ENCODE results near the gene GJB6.

DNA sequence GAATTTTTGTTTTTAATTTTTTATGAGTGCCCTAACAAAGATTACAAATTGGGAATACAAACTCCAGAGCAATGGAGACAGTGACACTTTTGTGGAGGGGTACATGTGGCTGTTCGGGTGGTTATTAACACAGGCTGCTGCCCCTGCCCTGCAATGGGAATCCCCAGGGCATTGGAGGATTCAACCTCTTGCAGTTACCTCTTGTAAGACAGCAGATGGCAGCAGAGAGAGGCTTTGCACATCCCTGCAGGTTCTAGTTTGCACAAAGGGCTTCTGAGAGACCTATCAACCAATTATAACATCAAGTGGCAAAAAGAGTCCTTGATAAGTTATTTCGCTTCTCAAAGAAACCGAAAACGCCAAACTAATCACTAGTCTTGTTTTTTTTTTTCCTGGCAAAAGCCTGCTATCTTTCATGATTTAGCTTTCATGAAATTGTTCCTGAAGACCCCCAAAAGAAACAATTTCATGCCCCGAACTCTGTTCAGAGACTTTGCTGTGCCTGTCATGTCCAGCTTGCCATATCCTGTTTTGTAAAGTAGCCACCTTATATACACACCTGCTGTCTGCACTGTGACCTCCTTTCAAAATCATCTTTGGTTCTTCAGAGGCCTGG, 49.8 kb downstream of the GJB6 start:
- TF ChIP-seq, protein P1, sequence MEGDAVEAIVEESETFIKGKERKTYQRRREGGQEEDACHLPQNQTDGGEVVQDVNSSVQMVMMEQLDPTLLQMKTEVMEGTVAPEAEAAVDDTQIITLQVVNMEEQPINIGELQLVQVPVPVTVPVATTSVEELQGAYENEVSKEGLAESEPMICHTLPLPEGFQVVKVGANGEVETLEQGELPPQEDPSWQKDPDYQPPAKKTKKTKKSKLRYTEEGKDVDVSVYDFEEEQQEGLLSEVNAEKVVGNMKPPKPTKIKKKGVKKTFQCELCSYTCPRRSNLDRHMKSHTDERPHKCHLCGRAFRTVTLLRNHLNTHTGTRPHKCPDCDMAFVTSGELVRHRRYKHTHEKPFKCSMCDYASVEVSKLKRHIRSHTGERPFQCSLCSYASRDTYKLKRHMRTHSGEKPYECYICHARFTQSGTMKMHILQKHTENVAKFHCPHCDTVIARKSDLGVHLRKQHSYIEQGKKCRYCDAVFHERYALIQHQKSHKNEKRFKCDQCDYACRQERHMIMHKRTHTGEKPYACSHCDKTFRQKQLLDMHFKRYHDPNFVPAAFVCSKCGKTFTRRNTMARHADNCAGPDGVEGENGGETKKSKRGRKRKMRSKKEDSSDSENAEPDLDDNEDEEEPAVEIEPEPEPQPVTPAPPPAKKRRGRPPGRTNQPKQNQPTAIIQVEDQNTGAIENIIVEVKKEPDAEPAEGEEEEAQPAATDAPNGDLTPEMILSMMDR (IDR thresholded peaks at IDR 0.05), result peak; percentile 72
- TF ChIP-seq, protein P2, sequence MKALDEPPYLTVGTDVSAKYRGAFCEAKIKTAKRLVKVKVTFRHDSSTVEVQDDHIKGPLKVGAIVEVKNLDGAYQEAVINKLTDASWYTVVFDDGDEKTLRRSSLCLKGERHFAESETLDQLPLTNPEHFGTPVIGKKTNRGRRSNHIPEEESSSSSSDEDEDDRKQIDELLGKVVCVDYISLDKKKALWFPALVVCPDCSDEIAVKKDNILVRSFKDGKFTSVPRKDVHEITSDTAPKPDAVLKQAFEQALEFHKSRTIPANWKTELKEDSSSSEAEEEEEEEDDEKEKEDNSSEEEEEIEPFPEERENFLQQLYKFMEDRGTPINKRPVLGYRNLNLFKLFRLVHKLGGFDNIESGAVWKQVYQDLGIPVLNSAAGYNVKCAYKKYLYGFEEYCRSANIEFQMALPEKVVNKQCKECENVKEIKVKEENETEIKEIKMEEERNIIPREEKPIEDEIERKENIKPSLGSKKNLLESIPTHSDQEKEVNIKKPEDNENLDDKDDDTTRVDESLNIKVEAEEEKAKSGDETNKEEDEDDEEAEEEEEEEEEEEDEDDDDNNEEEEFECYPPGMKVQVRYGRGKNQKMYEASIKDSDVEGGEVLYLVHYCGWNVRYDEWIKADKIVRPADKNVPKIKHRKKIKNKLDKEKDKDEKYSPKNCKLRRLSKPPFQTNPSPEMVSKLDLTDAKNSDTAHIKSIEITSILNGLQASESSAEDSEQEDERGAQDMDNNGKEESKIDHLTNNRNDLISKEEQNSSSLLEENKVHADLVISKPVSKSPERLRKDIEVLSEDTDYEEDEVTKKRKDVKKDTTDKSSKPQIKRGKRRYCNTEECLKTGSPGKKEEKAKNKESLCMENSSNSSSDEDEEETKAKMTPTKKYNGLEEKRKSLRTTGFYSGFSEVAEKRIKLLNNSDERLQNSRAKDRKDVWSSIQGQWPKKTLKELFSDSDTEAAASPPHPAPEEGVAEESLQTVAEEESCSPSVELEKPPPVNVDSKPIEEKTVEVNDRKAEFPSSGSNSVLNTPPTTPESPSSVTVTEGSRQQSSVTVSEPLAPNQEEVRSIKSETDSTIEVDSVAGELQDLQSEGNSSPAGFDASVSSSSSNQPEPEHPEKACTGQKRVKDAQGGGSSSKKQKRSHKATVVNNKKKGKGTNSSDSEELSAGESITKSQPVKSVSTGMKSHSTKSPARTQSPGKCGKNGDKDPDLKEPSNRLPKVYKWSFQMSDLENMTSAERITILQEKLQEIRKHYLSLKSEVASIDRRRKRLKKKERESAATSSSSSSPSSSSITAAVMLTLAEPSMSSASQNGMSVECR (CRISPR knock-in tag; IDR thresholded peaks at IDR 0.05; ENCODE audit: borderline replicate concordance), result no peak
- TF ChIP-seq NFE2L1 (CRISPR knock-in tag; IDR thresholded peaks at IDR 0.05), result no peak
- TF ChIP-seq CREB1 (CRISPR knock-in tag; IDR thresholded peaks at IDR 0.05), result no peak
- TF ChIP-seq, protein P3, sequence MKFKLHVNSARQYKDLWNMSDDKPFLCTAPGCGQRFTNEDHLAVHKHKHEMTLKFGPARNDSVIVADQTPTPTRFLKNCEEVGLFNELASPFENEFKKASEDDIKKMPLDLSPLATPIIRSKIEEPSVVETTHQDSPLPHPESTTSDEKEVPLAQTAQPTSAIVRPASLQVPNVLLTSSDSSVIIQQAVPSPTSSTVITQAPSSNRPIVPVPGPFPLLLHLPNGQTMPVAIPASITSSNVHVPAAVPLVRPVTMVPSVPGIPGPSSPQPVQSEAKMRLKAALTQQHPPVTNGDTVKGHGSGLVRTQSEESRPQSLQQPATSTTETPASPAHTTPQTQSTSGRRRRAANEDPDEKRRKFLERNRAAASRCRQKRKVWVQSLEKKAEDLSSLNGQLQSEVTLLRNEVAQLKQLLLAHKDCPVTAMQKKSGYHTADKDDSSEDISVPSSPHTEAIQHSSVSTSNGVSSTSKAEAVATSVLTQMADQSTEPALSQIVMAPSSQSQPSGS (CRISPR knock-in tag; IDR thresholded peaks at IDR 0.05; ENCODE audit: borderline replicate concordance, low read depth), result no peak
- TF ChIP-seq SP1 (CRISPR knock-in tag; conservative IDR thresholded peaks at IDR 0.05), result no peak
- TF ChIP-seq GRHL2 (CRISPR knock-in tag; IDR thresholded peaks at IDR 0.05; ENCODE audit: insufficient replicate concordance, severe bottlenecking), result no peak
- TF ChIP-seq CBFB (CRISPR knock-in tag; IDR thresholded peaks at IDR 0.05; ENCODE audit: low read depth), result no peak
- TF ChIP-seq, protein P4, sequence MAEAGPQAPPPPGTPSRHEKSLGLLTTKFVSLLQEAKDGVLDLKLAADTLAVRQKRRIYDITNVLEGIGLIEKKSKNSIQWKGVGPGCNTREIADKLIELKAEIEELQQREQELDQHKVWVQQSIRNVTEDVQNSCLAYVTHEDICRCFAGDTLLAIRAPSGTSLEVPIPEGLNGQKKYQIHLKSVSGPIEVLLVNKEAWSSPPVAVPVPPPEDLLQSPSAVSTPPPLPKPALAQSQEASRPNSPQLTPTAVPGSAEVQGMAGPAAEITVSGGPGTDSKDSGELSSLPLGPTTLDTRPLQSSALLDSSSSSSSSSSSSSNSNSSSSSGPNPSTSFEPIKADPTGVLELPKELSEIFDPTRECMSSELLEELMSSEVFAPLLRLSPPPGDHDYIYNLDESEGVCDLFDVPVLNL (CRISPR knock-in tag; IDR thresholded peaks at IDR 0.05; ENCODE audit: borderline replicate concordance, low read depth), result no peak

All from WTC11 (cell line).